K562 (cell line): ENCODE data around the gene PRSS21. TPM values are rescaled to one million over a fixed set of nuclear protein-coding genes. Genes with fewer than 3 reads are reported as not detected.

ENCODE experiments used
- ELF4 ChIP-seq: fragments of 450-650 bp; formaldehyde crosslinking; IDR thresholded peaks from 2 replicates; pipeline ENCODE4 v1.4.0; 2022; ENCODE audit warnings: missing genetic modification characterization
- ESRRB ChIP-seq: fragments of 250-450 bp; sonication (Bioruptor Pico); IDR thresholded peaks from 2 replicates; pipeline ENCODE4 v1.5.0; 2020; ENCODE audit warnings: mild to moderate bottlenecking, moderate library complexity, borderline replicate concordance
- FOXM1 ChIP-seq, 2 experiments: fragments of 450-650 bp in 1 of 2; sonication (generic) in 1 of 2; formaldehyde crosslinking in 1 of 2; IDR thresholded peaks; 2 replicates each; pipeline versions ENCODE4 v1.6.1 to v1.9.0; 2017 to 2022; ENCODE audit warnings: low read depth in 2 of 2, mild to moderate bottlenecking in 2 of 2, missing genetic modification reagents in 1 of 2, moderate library complexity in 1 of 2
- GTF2F1 ChIP-seq: IDR thresholded peaks from 2 replicates; pipeline ENCODE4 v1.6.1; 2011; ENCODE audit warnings: low read depth, low read length, improper control_type of control experiment
- KDM1A ChIP-seq, 2 experiments: fragments of 450-650 bp; IDR thresholded peaks; 2 replicates each; pipeline ENCODE4 v1.6.1; 2016; ENCODE audit warnings: mild to moderate bottlenecking in 2 of 2
- MCM5 ChIP-seq: fragments of 450-650 bp; IDR thresholded peaks from 2 replicates; pipeline ENCODE4 v1.6.1; 2016; ENCODE audit warnings: low read depth
- NCOA4 ChIP-seq: fragments of 450-650 bp; IDR thresholded peaks from 2 replicates; pipeline ENCODE4 v1.6.1; 2018; ENCODE audit warnings: mild to moderate bottlenecking; ENCODE audit not compliant: partially characterized antibody
- POLR3G ChIP-seq: IDR thresholded peaks from 2 replicates; pipeline ENCODE4 v1.6.1; 2011; ENCODE audit not compliant: insufficient read length, insufficient replicate concordance; ENCODE audit errors: extremely low read depth
- SAFB2 ChIP-seq: fragments of 200-400 bp; formaldehyde crosslinking; IDR thresholded peaks from 2 replicates; pipeline ENCODE4 v1.6.1; 2018; ENCODE audit warnings: borderline replicate concordance, low read length, low read depth, moderate library complexity; ENCODE audit not compliant: severe bottlenecking
- SMARCA5 ChIP-seq: fragments of 450-650 bp; IDR thresholded peaks from 2 replicates; pipeline ENCODE4 v1.6.1; 2016
- SMARCC2 ChIP-seq: fragments of 450-650 bp; IDR thresholded peaks from 2 replicates; pipeline ENCODE4 v1.6.1; 2017; ENCODE audit warnings: antibody characterized with exemption, moderate library complexity, mild to moderate bottlenecking, low read depth
- SNRNP70 ChIP-seq: fragments of 200-400 bp; formaldehyde crosslinking; optimal IDR thresholded peaks from 2 replicates; pipeline ENCODE3; 2017; ENCODE audit warnings: low read depth, low read length
- SRF ChIP-seq, 2 experiments: fragments of 250-450, 450-650 bp in 1 of 2; sonication (Bioruptor Pico) in 1 of 2; sonication (generic) in 1 of 2; formaldehyde crosslinking; IDR thresholded peaks; 2 replicates each; pipeline versions ENCODE4 v1.5.0 to v1.5.1; 2020 to 2022; ENCODE audit warnings: mild to moderate bottlenecking in 1 of 2, missing genetic modification reagents in 1 of 2
- SUPT5H ChIP-seq: fragments of 450-650 bp; IDR thresholded peaks from 2 replicates; pipeline ENCODE4 v1.6.1; 2016
- TCFL5 ChIP-seq: fragments of 250-450 bp; sonication (Bioruptor Pico); conservative IDR thresholded peaks from 2 replicates; pipeline ENCODE4 v1.6.1; 2021; ENCODE audit warnings: mild to moderate bottlenecking, moderate library complexity, matching md5 sums
- ZNF436 ChIP-seq: fragments of 250-450, 450-650 bp; sonication (Bioruptor Pico); formaldehyde crosslinking; IDR thresholded peaks from 2 replicates; pipeline ENCODE4 v1.7.0; 2020; ENCODE audit warnings: mild to moderate bottlenecking
- polyA plus RNA-seq, 8 experiments: library from polyadenylated mRNA; depleted of rRNA in 4 of 8; stranded (reverse) in 5 of 8; unstranded in 3 of 8; fragments of >200 nt; fragmentation: Nextera tagmentation in 2 of 8; fragmentation: Illumina TruSeq in 1 of 8; extraction: Ambion mirVana in 2 of 8; extraction: Trizol in 1 of 8; gene quantifications; 2 replicates each; pipeline versions ENCODE4 v1.2.1 to v1.2.3, GENCODE V29; 2011 to 2014; ENCODE audit warnings: inconsistent platforms in 1 of 8, missing spikeins in 1 of 8
- total RNA-seq, 7 experiments: library from RNA; depleted of rRNA in 6 of 7; stranded (reverse); fragments of >200 nt in 6 of 7; fragmentation: Illumina TruSeq in 2 of 7; extraction: Trizol in 2 of 7; gene quantifications; 2 replicates each; pipeline versions ENCODE4 v1.2.1 to v1.2.3, GENCODE V29; 2011 to 2021; ENCODE audit warnings: low replicate concordance in 1 of 7
- TF ChIP-seq, protein P1 (sequence below): fragments of 250-450 bp; sonication (Bioruptor Pico); IDR thresholded peaks from 2 replicates; pipeline ENCODE4 v1.5.0; 2021; ENCODE audit warnings: mild to moderate bottlenecking, moderate library complexity
- TF ChIP-seq, protein P2 (sequence below): fragments of 250-450 bp; sonication (Bioruptor Pico); IDR thresholded peaks from 2 replicates; pipeline ENCODE4 v1.6.1; 2021; ENCODE audit warnings: mild to moderate bottlenecking
- TF ChIP-seq, protein P3 (sequence below): sonication (generic); formaldehyde crosslinking; IDR thresholded peaks from 2 replicates; pipeline ENCODE4 v1.8.0; 2022; ENCODE audit warnings: mild to moderate bottlenecking, missing genetic modification reagents
- TF ChIP-seq, protein P4 (sequence below): fragments of 250-450 bp; sonication (Bioruptor Pico); IDR thresholded peaks from 2 replicates; pipeline ENCODE4 v1.8.0; 2022; ENCODE audit warnings: inconsistent platforms, mild to moderate bottlenecking, moderate library complexity, borderline replicate concordance

The PRSS21 gene
- total and polyA plus RNA-seq, 9 of the 15 experiments (the other 6 are each of a cell fraction or from before 2014, with no cell fraction given), result 12.1 to 121 (median 61.3) TPM

DNA sequence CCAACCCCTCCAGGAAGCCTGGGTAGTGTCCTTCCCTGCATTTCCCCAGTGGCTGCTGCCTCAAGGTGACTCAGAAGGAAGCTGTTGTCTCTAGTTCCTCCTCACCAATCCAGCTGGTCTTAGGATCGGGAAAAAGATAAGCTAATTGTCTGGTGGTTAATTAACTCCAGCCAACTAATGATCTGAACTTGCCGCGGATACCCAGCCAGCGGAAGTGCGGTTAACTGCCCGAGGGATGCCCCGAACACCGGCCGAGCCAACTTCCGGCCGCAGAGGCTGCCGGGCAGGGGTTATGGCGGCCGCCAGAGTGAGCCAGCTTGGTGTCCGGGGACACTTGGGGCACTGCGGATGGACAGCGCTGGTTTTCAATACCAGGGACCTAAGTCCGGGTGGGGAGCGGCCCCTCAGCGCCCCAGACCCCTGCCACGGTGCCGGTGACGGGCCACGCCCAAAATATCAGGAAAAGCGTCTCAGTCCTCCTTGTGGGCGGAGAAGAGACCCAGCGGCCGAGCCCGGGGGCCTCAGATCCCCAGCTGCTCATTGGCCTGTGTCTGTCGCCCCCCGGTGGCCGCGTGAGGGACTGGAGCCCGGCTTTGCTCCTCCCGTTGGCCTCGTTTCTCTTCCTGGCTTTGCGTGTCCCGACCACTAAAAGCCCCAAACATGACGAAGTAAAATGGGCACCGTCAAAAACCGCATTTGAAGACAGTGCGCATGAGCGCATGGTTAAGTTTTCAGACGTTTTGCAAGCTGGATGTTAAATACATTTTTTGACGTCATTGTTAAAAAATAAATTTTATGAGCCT, 51.2 kb downstream of the PRSS21 start (continued):
- TF ChIP-seq, protein P1, sequence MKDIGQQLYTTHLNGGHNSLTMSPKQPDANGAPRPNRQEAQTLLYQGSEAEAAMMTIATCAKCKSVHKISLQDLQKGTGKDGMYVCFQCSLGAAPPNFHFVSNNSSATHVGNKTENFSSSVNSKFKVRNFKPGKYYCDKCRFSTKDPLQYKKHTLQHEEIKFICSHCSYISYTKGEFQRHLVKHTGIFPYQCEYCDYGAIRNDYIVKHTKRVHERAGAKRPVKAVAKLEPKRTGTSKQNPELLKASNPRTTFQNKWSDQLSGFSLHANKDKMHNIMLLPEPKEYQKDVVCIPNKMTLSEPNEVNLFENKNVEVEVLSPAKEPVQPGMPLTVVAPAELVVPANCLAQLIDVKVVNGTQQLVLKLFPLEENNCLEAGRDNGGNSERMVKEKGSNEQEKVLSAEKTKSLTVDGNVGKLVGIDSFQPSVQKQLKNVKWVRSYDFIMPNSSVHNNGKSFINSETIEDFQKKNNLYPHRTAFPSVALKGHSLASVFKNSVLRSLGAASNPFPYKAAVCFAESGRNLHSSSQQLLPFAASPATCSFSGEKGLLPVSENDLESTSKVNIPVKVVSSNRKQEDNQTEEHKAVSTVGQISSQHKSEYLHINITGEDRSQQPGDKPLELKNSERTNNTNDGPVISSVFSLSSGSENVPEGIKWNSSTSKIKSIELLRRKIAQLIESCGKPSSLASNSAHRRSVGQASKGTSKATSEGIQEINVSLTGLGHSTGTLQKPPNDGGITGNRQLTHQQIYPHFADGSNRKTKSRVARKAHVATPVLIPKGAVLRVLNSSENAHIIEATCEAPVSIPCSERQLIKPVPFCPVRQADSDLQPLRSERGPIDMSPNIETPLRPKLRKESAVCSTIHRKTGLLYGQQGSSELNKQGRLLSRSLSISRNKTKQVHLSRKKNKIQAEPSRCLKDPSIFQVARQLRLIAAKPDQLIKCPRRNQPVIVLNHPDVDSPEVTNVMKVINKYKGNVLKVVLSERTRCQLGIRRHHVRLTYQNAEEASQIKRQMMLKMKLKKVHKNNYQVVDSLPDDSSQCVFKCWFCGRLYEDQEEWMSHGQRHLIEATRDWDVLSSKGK (CRISPR knock-in tag), result no peak
- TF ChIP-seq ESRRB (CRISPR knock-in tag), result no peak
- TF ChIP-seq SRF (CRISPR knock-in tag; IDR thresholded peaks at IDR 0.05), result peak in 1 of 2 experiments; percentile 80; a peak in 2 of 4 replicates
- TF ChIP-seq ZNF436, result no peak
- TF ChIP-seq KDM1A (IDR thresholded peaks at IDR 0.05), result peak in 1 of 2 experiments; percentile 30; a peak in 1 of 4 replicates
- 0 out of 2 replicates have a peak, but pooled peaks have one; percentile 52 for TF ChIP-seq TCFL5 (CRISPR knock-in tag)
- no peak for TF ChIP-seq POLR3G
- TF ChIP-seq, protein P2, sequence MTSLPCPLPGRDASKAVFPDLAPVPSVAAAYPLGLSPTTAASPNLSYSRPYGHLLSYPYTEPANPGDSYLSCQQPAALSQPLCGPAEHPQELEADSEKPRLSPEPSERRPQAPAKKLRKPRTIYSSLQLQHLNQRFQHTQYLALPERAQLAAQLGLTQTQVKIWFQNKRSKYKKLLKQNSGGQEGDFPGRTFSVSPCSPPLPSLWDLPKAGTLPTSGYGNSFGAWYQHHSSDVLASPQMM (CRISPR knock-in tag), result no peak
- peak; percentile 81; the same call in 1 of the 2 replicates for TF ChIP-seq ELF4 (CRISPR knock-in tag)
- 0 out of 2 replicates have a peak, but pooled peaks have one; percentile 31 for TF ChIP-seq SMARCC2
- TF ChIP-seq, protein P3, sequence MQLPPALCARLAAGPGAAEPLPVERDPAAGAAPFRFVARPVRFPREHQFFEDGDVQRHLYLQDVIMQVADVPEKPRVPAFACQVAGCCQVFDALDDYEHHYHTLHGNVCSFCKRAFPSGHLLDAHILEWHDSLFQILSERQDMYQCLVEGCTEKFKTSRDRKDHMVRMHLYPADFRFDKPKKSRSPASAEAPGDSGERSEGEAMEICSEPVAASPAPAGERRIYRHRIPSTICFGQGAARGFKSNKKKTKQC, result no peak; the same call in 1 of the 2 replicates
- no peak for TF ChIP-seq SNRNP70
- TF ChIP-seq MCM5, result no peak
- TF ChIP-seq SUPT5H, result peak; percentile 90
- TF ChIP-seq FOXM1 (IDR thresholded peaks at IDR 0.05; ENCODE audit: low read depth), result no peak
- no peak for TF ChIP-seq FOXM1 (CRISPR knock-in tag; IDR thresholded peaks at IDR 0.05; ENCODE audit: low read depth)
- TF ChIP-seq GTF2F1, result no peak
- no peak for TF ChIP-seq SMARCA5
- TF ChIP-seq, protein P4, sequence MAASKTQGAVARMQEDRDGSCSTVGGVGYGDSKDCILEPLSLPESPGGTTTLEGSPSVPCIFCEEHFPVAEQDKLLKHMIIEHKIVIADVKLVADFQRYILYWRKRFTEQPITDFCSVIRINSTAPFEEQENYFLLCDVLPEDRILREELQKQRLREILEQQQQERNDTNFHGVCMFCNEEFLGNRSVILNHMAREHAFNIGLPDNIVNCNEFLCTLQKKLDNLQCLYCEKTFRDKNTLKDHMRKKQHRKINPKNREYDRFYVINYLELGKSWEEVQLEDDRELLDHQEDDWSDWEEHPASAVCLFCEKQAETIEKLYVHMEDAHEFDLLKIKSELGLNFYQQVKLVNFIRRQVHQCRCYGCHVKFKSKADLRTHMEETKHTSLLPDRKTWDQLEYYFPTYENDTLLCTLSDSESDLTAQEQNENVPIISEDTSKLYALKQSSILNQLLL (CRISPR knock-in tag), result no peak
- TF ChIP-seq SAFB2, result no peak
- no peak for TF ChIP-seq NCOA4
